CD14-positive monocyte (primary cell): ENCODE results near the gene FADS3. TPM values are rescaled to one million over a fixed set of nuclear protein-coding genes. Genes with fewer than 3 reads are reported as not detected.

Source experiments
- DNase-seq, 3 donors: peaks; one replicate each; pipeline ENCODE4 v3.0.0-alpha.2; 2011 to 2022
- H2AFZ ChIP-seq: 2 replicates; pipeline ENCODE4 v1.6.0; 2012; ENCODE audit warnings: mild to moderate bottlenecking, low read depth, low read length, inconsistent platforms; ENCODE audit not compliant: insufficient read depth, poor library complexity, severe bottlenecking
- H3K27ac ChIP-seq, 2 donors: 1 replicate in 1 of 2; 2 replicates in 1 of 2; pipeline ENCODE4 v1.5.1; 2012 to 2013; ENCODE audit warnings: low read length in 2 of 2, control low read depth in 1 of 2, inconsistent platforms in 1 of 2, low read depth in 1 of 2, mild to moderate bottlenecking in 1 of 2
- H3K27me3 ChIP-seq, 2 donors: one replicate each; pipeline versions ENCODE4 v1.6.0 to v1.6.1; 2011 to 2013; ENCODE audit warnings: low read length in 2 of 2; ENCODE audit not compliant: control insufficient read depth in 2 of 2, insufficient read depth in 2 of 2
- H3K36me3 ChIP-seq, 2 donors: replicated peaks in 1 of 2; 1 replicate in 1 of 2; 2 replicates in 1 of 2; pipeline versions ENCODE4 v1.5.1 to v1.6.1; 2012 to 2013; ENCODE audit warnings: low read length in 2 of 2, control low read depth in 1 of 2, inconsistent platforms in 1 of 2, mild to moderate bottlenecking in 1 of 2; ENCODE audit not compliant: insufficient read depth in 2 of 2, control insufficient read depth in 1 of 2
- H3K4me1 ChIP-seq, 2 donors: 1 replicate in 1 of 2; 2 replicates in 1 of 2; pipeline versions ENCODE4 v1.5.1 to v1.6.1; 2012 to 2013; ENCODE audit warnings: low read length in 2 of 2, control low read depth in 1 of 2, inconsistent platforms in 1 of 2, mild to moderate bottlenecking in 1 of 2, moderate library complexity in 1 of 2; ENCODE audit not compliant: insufficient read depth in 2 of 2, control insufficient read depth in 1 of 2
- H3K4me2 ChIP-seq: replicated peaks from 2 replicates; pipeline ENCODE3; 2012; ENCODE audit warnings: low read length, moderate library complexity, mild to moderate bottlenecking; ENCODE audit not compliant: poor library complexity, severe bottlenecking; ENCODE audit errors: extremely low read depth
- H3K4me3 ChIP-seq, 3 experiments: fragments of 200-600 bp in 1 of 3; sonication (generic) in 1 of 3; replicated peaks in 1 of 3; 1 replicate in 2 of 3; 2 replicates in 1 of 3; pipeline ENCODE4 v1.5.1; 2011 to 2013; ENCODE audit warnings: low read length in 3 of 3, mild to moderate bottlenecking in 3 of 3, control low read depth in 2 of 3, low read depth in 2 of 3, inconsistent platforms in 1 of 3, moderate library complexity in 1 of 3
- H3K79me2 ChIP-seq: 2 replicates; pipeline ENCODE4 v1.6.0; 2012; ENCODE audit warnings: mild to moderate bottlenecking, control low read depth, inconsistent platforms, low read length, moderate library complexity; ENCODE audit not compliant: insufficient read depth
- H3K9ac ChIP-seq: 2 replicates; pipeline ENCODE4 v1.6.0; 2017; ENCODE audit warnings: low read length, mild to moderate bottlenecking; ENCODE audit not compliant: insufficient read depth, poor library complexity, severe bottlenecking
- H3K9me3 ChIP-seq, 2 donors: replicated peaks in 1 of 2; 1 replicate in 1 of 2; 2 replicates in 1 of 2; pipeline versions ENCODE4 v1.5.1 to v1.6.1; 2012 to 2013; ENCODE audit warnings: low read length in 2 of 2, control low read depth in 1 of 2; ENCODE audit not compliant: control insufficient read depth in 1 of 2, insufficient read depth in 1 of 2
- H4K20me1 ChIP-seq: 2 replicates; pipeline ENCODE4 v1.6.0; 2012; ENCODE audit warnings: mild to moderate bottlenecking, low read length, control low read depth, moderate library complexity; ENCODE audit not compliant: insufficient read depth
- H3K27ac Mint-ChIP-seq, 7 donors: one replicate each; pipeline ENCODE4 v1.8.0; 2020; ENCODE audit warnings: mild to moderate bottlenecking in 7 of 7, mixed read lengths in 7 of 7, moderate library complexity in 6 of 7, inconsistent platforms in 2 of 7
- H3K27me3 Mint-ChIP-seq, 3 donors: one replicate each; pipeline ENCODE4 v1.8.0; 2021 to 2022; ENCODE audit warnings: low read depth in 3 of 3, mild to moderate bottlenecking in 3 of 3, mixed read lengths in 3 of 3, moderate library complexity in 3 of 3, inconsistent platforms in 1 of 3
- H3K36me3 Mint-ChIP-seq, 2 donors: one replicate each; pipeline ENCODE4 v1.8.0; 2020; ENCODE audit warnings: mixed read lengths in 2 of 2, inconsistent platforms in 1 of 2, mild to moderate bottlenecking in 1 of 2
- H3K4me1 Mint-ChIP-seq: one replicate; pipeline ENCODE4 v1.8.0; 2020; ENCODE audit warnings: mild to moderate bottlenecking, mixed read lengths
- H3K4me3 Mint-ChIP-seq, 2 donors: one replicate each; pipeline ENCODE4 v1.8.0; 2020; ENCODE audit warnings: mild to moderate bottlenecking in 2 of 2, mixed read lengths in 2 of 2, moderate library complexity in 1 of 2
- H3K9me3 Mint-ChIP-seq, 7 donors: one replicate each; pipeline ENCODE4 v1.8.0; 2020 to 2022; ENCODE audit warnings: mixed read lengths in 7 of 7, mild to moderate bottlenecking in 6 of 7, moderate library complexity in 6 of 7, inconsistent platforms in 2 of 7
- WGBS: methylation state at CpG from one replicate; pipeline ENCODE4 v1.1.5; 2013; ENCODE audit warnings: missing lambda C conversion rate; ENCODE audit not compliant: insufficient coverage; 5-methylcytosine and 5-hydroxymethylcytosine counted together
- intact Hi-C, 2 donors: fragments of 100-400 bp; cut with micrococcal nuclease; formaldehyde crosslinking; loops; one replicate each; pipeline versions ENCODE4 v1.15.0 to v1.15.1; 2023
- polyA minus RNA-seq: library from RNA; depleted of rRNA, polyadenylated mRNA; stranded (reverse); fragments of >200 nt; gene quantifications from 2 replicates; pipeline ENCODE4 v1.2.3, GENCODE V29; 2012
- polyA plus RNA-seq, 3 donors: library from polyadenylated mRNA; depleted of rRNA in 1 of 3; unstranded in 2 of 3; stranded (reverse) in 1 of 3; fragments of 300-500 nt in 2 of 3; fragments of >200 nt in 1 of 3; fragmentation: Illumina TruSeq in 2 of 3; gene quantifications; 1 replicate in 2 of 3; 2 replicates in 1 of 3; pipeline ENCODE4 v1.2.3, GENCODE V29; 2012 to 2021
- total RNA-seq, 12 experiments: library from RNA in 1 of 12; stranded (reverse) in 1 of 12; fragments of 120-200 nt in 1 of 12; gene quantifications; one replicate each; pipeline ENCODE4 v1.2.4 and lab custom pipeline; 2013 to 2026; ENCODE audit warnings: mixed read lengths in 6 of 12, inconsistent platforms in 1 of 12
- TF ChIP-seq, protein P1 (sequence below): fragments of 200-600 bp; IDR thresholded peaks from one replicate; pipeline ENCODE4 v1.8.0; 2022; ENCODE audit warnings: antibody characterized with exemption, mild to moderate bottlenecking

The FADS3 gene, protein sequence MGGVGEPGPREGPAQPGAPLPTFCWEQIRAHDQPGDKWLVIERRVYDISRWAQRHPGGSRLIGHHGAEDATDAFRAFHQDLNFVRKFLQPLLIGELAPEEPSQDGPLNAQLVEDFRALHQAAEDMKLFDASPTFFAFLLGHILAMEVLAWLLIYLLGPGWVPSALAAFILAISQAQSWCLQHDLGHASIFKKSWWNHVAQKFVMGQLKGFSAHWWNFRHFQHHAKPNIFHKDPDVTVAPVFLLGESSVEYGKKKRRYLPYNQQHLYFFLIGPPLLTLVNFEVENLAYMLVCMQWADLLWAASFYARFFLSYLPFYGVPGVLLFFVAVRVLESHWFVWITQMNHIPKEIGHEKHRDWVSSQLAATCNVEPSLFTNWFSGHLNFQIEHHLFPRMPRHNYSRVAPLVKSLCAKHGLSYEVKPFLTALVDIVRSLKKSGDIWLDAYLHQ
- total RNA-seq (2013), result 3.8 TPM
- polyA plus RNA-seq (1 to 10 TPM; 2.5 to 6.8 (median 5.8) TPM), polyA minus RNA-seq (7.3 and 7.6 TPM in 2 replicates), total RNA-seq (lab: John Stamatoyannopoulos, UW) (7.1 to 26.9 (median 13.2) reads per million in 11 experiments)

DNA sequence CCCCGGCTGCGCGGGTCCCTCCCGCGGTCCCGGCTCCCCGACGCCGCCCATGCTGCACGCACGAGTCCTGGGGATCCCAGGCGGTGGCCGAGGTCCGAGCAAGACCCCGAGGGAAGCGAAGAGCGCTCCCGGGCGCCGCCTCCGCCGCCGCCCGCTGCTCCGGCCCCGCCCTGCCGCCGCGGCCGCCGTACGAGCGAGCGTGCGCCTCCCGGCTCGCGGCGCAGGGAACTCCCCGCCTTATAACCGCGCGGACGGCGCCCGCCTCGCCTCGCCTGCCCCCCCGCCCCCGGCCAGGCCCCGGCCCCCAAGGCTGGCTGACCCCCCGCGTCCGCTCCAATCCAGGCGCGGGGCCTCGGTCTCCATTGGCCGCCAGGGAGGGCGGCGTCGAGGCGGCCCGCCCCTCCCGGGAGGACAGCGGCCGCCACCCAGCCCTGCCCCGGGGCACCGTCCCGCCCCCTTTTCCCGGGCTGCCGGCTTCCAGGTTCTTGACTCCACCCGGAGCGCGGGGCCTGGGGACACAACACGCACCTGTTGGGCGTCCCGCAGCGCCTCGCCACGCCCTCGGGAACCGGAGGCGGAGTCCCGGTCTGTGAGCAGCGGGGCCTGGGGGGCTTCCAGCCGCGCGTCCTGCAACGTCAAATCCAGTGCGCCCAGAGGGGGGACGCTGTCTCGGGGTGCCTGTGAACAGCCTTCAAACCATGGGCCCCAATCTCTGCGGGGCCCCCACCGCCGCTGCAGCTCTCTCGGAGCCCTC lies at the start of gene FADS3:
TSS of gene FADS3 (minus strand) at position 215 of the 754 bp plus-strand sequence. CDS start at position 51, 164 bp downstream.
- H3K36me3 ChIP-seq, result no peaks in the 10 kb centered on the region
- peak within 1 kb of the TSS; percentile 79 to 88 for H3K4me3 Mint-ChIP-seq
- intact Hi-C loops, result loop anchor here in 1 of 2 donors (5.0 kb wide), 1 partner anchor 94 kb away; no protein-coding TSS in a partner anchor
- H3K79me2 ChIP-seq, result no peaks in the 10 kb centered on the region
- H3K9me3 Mint-ChIP-seq, result peaks cover 0 to 5% (median 2%) of the 10 kb centered on the region in 7 donors
- H3K27ac ChIP-seq, result peak within 1 kb of the TSS in 1 of 2 donors; percentile 23
- peak; percentile 44 to 49 (median 45) for DNase-seq
- H3K27ac Mint-ChIP-seq, result peak within 1 kb of the TSS in 6 of 7 donors; percentile 21 to 86 (median 72)
- H3K4me1 Mint-ChIP-seq, result peaks cover 23% of the 10 kb centered on the region
- WGBS, result under 1% methylated on average over 91 of the region's 96 CpGs
- H3K4me1 ChIP-seq, result peaks cover 12 to 28% of the 10 kb centered on the region in 2 donors
- H3K27me3 Mint-ChIP-seq, result peaks cover 9 to 18% (median 17%) of the 10 kb centered on the region in 3 donors
- H3K36me3 Mint-ChIP-seq, result no peaks in the 10 kb centered on the region
- no peaks in the 10 kb centered on the region for H3K9me3 ChIP-seq
- H3K4me3 ChIP-seq, result peak within 1 kb of the TSS; percentile 58 to 79 (median 60)
- peaks cover 0 to 19% of the 10 kb centered on the region in 2 donors for H3K27me3 ChIP-seq
- peak within 1 kb of the TSS; percentile 87 for H2AFZ ChIP-seq
- no peaks in the 10 kb centered on the region for H4K20me1 ChIP-seq
- peak within 1 kb of the TSS; percentile 95 for H3K4me2 ChIP-seq
- TF ChIP-seq, protein P1, sequence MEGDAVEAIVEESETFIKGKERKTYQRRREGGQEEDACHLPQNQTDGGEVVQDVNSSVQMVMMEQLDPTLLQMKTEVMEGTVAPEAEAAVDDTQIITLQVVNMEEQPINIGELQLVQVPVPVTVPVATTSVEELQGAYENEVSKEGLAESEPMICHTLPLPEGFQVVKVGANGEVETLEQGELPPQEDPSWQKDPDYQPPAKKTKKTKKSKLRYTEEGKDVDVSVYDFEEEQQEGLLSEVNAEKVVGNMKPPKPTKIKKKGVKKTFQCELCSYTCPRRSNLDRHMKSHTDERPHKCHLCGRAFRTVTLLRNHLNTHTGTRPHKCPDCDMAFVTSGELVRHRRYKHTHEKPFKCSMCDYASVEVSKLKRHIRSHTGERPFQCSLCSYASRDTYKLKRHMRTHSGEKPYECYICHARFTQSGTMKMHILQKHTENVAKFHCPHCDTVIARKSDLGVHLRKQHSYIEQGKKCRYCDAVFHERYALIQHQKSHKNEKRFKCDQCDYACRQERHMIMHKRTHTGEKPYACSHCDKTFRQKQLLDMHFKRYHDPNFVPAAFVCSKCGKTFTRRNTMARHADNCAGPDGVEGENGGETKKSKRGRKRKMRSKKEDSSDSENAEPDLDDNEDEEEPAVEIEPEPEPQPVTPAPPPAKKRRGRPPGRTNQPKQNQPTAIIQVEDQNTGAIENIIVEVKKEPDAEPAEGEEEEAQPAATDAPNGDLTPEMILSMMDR, result no peak
- peak within 1 kb of the TSS; percentile 66 for H3K9ac ChIP-seq

DNA sequence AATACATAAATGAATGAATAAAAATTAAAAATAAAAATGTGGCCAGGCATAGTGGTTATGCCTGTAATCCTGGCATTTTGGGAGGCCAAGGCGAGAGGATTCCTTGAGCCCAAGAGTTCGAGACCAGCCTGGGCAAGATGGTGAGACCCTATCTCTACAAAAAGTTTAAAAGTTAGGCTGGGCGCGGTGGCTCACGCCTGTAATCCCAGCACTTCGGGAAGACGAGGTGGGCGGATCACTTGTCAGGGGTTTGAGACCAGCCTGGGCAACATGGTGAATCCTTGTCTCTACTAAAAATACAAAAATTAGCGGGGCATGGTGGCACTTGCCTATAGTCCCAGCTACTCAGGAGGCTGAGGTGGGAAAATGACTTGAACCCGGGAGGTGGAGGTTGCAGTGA lies 49.1 kb upstream of the FADS3 start:
- no peaks in the 10 kb centered on the region for H3K4me1 ChIP-seq
- H2AFZ ChIP-seq, result no peak overlapping the region
- Mint-ChIP-seq H3K27ac (no peak overlapping the region), H3K9me3 (peaks cover 7 to 22% (median 13%) of the 10 kb centered on the region in 7 donors), H3K4me1 (peaks cover 3% of the 10 kb centered on the region), H3K4me3 (no peak overlapping the region), H3K36me3 (no peaks in the 10 kb centered on the region), H3K27me3 (peaks cover 2 to 25% (median 10%) of the 10 kb centered on the region in 3 donors)
- H4K20me1 ChIP-seq, result no peaks in the 10 kb centered on the region
- no peak overlapping the region for H3K4me2 ChIP-seq
- intact Hi-C loops, result no loop called here
- no peaks in the 10 kb centered on the region for H3K79me2 ChIP-seq
- H3K27me3 ChIP-seq, result peaks cover 0 to 4% of the 10 kb centered on the region in 2 donors
- H3K36me3 ChIP-seq, result no peaks in the 10 kb centered on the region
- DNase-seq, result no peak
- WGBS, result 89% methylated on average over 9 of the region's 10 CpGs
- no peak overlapping the region for H3K9ac ChIP-seq
- H3K4me3 ChIP-seq, result no peak overlapping the region
- TF ChIP-seq, protein P1, result no peak
- H3K9me3 ChIP-seq, result peaks cover 0 to 13% of the 10 kb centered on the region in 2 donors
- no peak overlapping the region for H3K27ac ChIP-seq
